Motor neuron (in vitro differentiated cells): ENCODE measurements around the gene CD28. TPM values are rescaled to one million over a fixed set of nuclear protein-coding genes. Genes with fewer than 3 reads are reported as not detected.
A peak's percentile ranks its signal among the peaks of the same experiment; 100 is the strongest.

Source experiments
- ATAC-seq, 8 experiments: fragments of 200-7000 bp; cut with Tn5 transposase; replicated peaks in 6 of 8; 2 replicates each; pipeline ENCODE4 v1.8.0; 2021; ENCODE audit warnings: mild to moderate bottlenecking in 8 of 8, moderate library complexity in 8 of 8
- H3K27ac ChIP-seq, 2 donors: fragments of 250-450 bp; sonication (Bioruptor Pico); 2 replicates each; pipeline ENCODE4 v1.9.0; 2021; ENCODE audit warnings: antibody characterized with exemption in 2 of 2, mild to moderate bottlenecking in 2 of 2, moderate library complexity in 1 of 2
- H3K4me1 ChIP-seq, 2 donors: fragments of 250-450 bp; sonication (Bioruptor Pico); replicated peaks in 1 of 2; 2 replicates each; pipeline ENCODE4 v1.6.1; 2021; ENCODE audit warnings: antibody characterized with exemption in 2 of 2, mild to moderate bottlenecking in 2 of 2, moderate library complexity in 1 of 2
- H3K4me3 ChIP-seq, 5 donors: fragments of 250-450 bp; sonication (Bioruptor Pico); 2 replicates each; pipeline ENCODE4 v1.9.0; 2021; ENCODE audit warnings: antibody characterized with exemption in 5 of 5, mild to moderate bottlenecking in 5 of 5, moderate library complexity in 4 of 5
- WGBS, 10 experiments: fragments of 450-650 bp; shearing (Covaris generic); methylation state at CpG; one replicate each; pipeline ENCODE4 v1.0.0; 2022; 5-methylcytosine and 5-hydroxymethylcytosine counted together
- in situ Hi-C, 9 experiments: fragments of 400-800 bp; cut with MboI; loops; one replicate each; pipeline ENCODE4 v1.15.0; 2021; ENCODE audit warnings: low sequenced_read_pairs in 9 of 9, low pct_unique_long_range_greater_than_20kb in 2 of 9; ENCODE audit not compliant: unreplicated experiment in 9 of 9
- total RNA-seq, 8 experiments: library from RNA; unstranded; fragments of 300-600 nt; gene quantifications; 2 replicates each; pipeline versions ENCODE4 v1.2.3 to v1.2.4, GENCODE V29; 2022

Gene CD28
- total RNA-seq: under 1 TPM in 6 of 8 experiments, not detected in 2; 0.05 to 0.33 (median 0.09) TPM

GRCh38 chr2:203706403-203706802 is at the start of gene CD28:
Gene CD28 (plus strand): TSS chr2:203706639. CDS start chr2:203706697, 58 bp downstream.
- H3K4me1 ChIP-seq: no peaks in the 10 kb centered on the region
- no peak for ATAC-seq
- no peak within 1 kb of the TSS for H3K4me3 ChIP-seq
- H3K27ac ChIP-seq: no peak within 1 kb of the TSS
- in situ Hi-C loops: no loop called here
- WGBS, 10 experiments: 90 to 96% (median 93%) methylated on average over 2 to 8 of the region's 9 CpGs; no CpG with 5 or more reads in 4 of the 10 experiments

- in situ Hi-C loops: loop anchor here in 2 of 9 experiments (10.0 to 25.0 kb wide), 2 partner anchors 172 to 175 kb away; no protein-coding TSS in a partner anchor
- H3K27ac ChIP-seq: no peak overlapping the region
- WGBS, 10 experiments: 57 to 96% (median 86%) methylated on average over 1 to 4 of the region's 4 CpGs
- no peak overlapping the region for H3K4me3 ChIP-seq
- H3K4me1 ChIP-seq: peaks cover 12 to 18% of the 10 kb centered on the region in 2 donors
- no peak for ATAC-seq
Measured at GRCh38 chr2:203659331-203660049, 46.9 kb upstream of the CD28 start.

- Histone ChIP-seq H3K4me1 (peaks cover 12 to 18% of the 10 kb centered on the region in 2 donors), H3K27ac (no peak overlapping the region), H3K4me3 (no peak overlapping the region)
- ATAC-seq: no peak
- in situ Hi-C loops: loop anchor here in 1 of 9 experiments (25.0 kb wide), 1 partner anchor 173 kb away; no protein-coding TSS in a partner anchor
- 77 to 100% (median 93%) methylated on average over 1 to 2 of the region's 2 CpGs; no CpG with 5 or more reads in 3 of the 10 experiments for WGBS, 10 experiments
Measured at GRCh38 chr2:203660465-203660864, 46.0 kb upstream of the CD28 start.

GRCh38 chr2:203661279-203661908 is 45.0 kb upstream of the CD28 start:
- H3K4me1 ChIP-seq: peaks cover 8 to 10% of the 10 kb centered on the region in 2 donors
- in situ Hi-C loops: loop anchor here in 1 of 9 experiments (25.0 kb wide), 1 partner anchor 174 kb away; no protein-coding TSS in a partner anchor
- H3K4me3 ChIP-seq: no peak overlapping the region
- 64 to 100% (median 77%) methylated on average over 1 to 3 of the region's 3 CpGs; no CpG with 5 or more reads in 1 of the 10 experiments for WGBS, 10 experiments
- H3K27ac ChIP-seq: no peak overlapping the region
- ATAC-seq: no peak

- H3K4me3 ChIP-seq: no peak overlapping the region
- in situ Hi-C loops: loop anchor here in 1 of 9 experiments (25.0 kb wide), 1 partner anchor 175 kb away; no protein-coding TSS in a partner anchor
- H3K27ac ChIP-seq: no peak overlapping the region
- no peaks in the 10 kb centered on the region for H3K4me1 ChIP-seq
- 0 to 75% (median 0%) methylated on average over 1 of the region's 1 CpG; no CpG with 5 or more reads in 5 of the 10 experiments for WGBS, 10 experiments
- no peak for ATAC-seq
Measured at GRCh38 chr2:203662487-203662886, 44.0 kb upstream of the CD28 start.

GRCh38 chr2:203662951-203663350 is 43.5 kb upstream of the CD28 start:
- Histone ChIP-seq H3K27ac (no peak overlapping the region), H3K4me1 (no peaks in the 10 kb centered on the region), H3K4me3 (no peak overlapping the region)
- in situ Hi-C loops: loop anchor here in 1 of 9 experiments (25.0 kb wide), 1 partner anchor 176 kb away; no protein-coding TSS in a partner anchor
- ATAC-seq: peak in 2 of 8 experiments; percentile 18 to 23

GRCh38 chr2:203664029-203664755 is 42.2 kb upstream of the CD28 start:
- ATAC-seq: peak in 2 of 8 experiments; percentile 36 to 69
- WGBS, 10 experiments: 20 to 90% (median 60%) methylated on average over 1 to 6 of the region's 7 CpGs; no CpG with 5 or more reads in 2 of the 10 experiments
- Histone ChIP-seq H3K4me3 (no peak overlapping the region), H3K4me1 (no peaks in the 10 kb centered on the region), H3K27ac (no peak overlapping the region)
- in situ Hi-C loops: loop anchor here in 1 of 9 experiments (25.0 kb wide), 1 partner anchor 177 kb away; no protein-coding TSS in a partner anchor

GRCh38 chr2:203667838-203668237 is 38.6 kb upstream of the CD28 start:
- in situ Hi-C loops: loop anchor here in 1 of 9 experiments (25.0 kb wide), 1 partner anchor 181 kb away; no protein-coding TSS in a partner anchor
- no peak for ATAC-seq
- WGBS, 10 experiments: 60 to 100% (median 100%) methylated on average over 1 to 2 of the region's 2 CpGs

GRCh38 chr2:203669820-203670219 is 36.6 kb upstream of the CD28 start:
- no peaks in the 10 kb centered on the region for H3K4me1 ChIP-seq
- in situ Hi-C loops: loop anchor here in 1 of 9 experiments (25.0 kb wide), 1 partner anchor 183 kb away; no protein-coding TSS in a partner anchor
- WGBS, 10 experiments: 0 to 100% (median 64%) methylated on average over 1 to 2 of the region's 2 CpGs; no CpG with 5 or more reads in 2 of the 10 experiments
- ATAC-seq: no peak
- H3K27ac ChIP-seq: no peak overlapping the region
- H3K4me3 ChIP-seq: no peak overlapping the region

More at GRCh38 chr2:203667838-203668237, 38.6 kb upstream of the CD28 start:
- Histone ChIP-seq H3K4me1 (no peaks in the 10 kb centered on the region), H3K27ac (no peak overlapping the region), H3K4me3 (no peak overlapping the region)

- ATAC-seq: no peak
- in situ Hi-C loops: loop anchor here in 1 of 9 experiments (25.0 kb wide), 1 partner anchor 184 kb away; no protein-coding TSS in a partner anchor
- no peaks in the 10 kb centered on the region for H3K4me1 ChIP-seq
- no peak overlapping the region for H3K4me3 ChIP-seq
- H3K27ac ChIP-seq: no peak overlapping the region
Measured at GRCh38 chr2:203670939-203671338, 35.5 kb upstream of the CD28 start.

- in situ Hi-C loops: loop anchor here in 1 of 9 experiments (25.0 kb wide), 1 partner anchor 185 kb away; no protein-coding TSS in a partner anchor
- Histone ChIP-seq H3K4me1 (no peaks in the 10 kb centered on the region), H3K4me3 (no peak overlapping the region), H3K27ac (no peak overlapping the region)
- no peak for ATAC-seq
- WGBS, 10 experiments: 88 to 100% (median 100%) methylated on average over 1 of the region's 1 CpG; no CpG with 5 or more reads in 3 of the 10 experiments
Measured at GRCh38 chr2:203671876-203672275, 34.6 kb upstream of the CD28 start.

GRCh38 chr2:203672856-203673255 is 33.6 kb upstream of the CD28 start:
- no peak overlapping the region for H3K4me3 ChIP-seq
- WGBS, 10 experiments: 63 to 100% (median 87%) methylated on average over 1 to 3 of the region's 3 CpGs
- no peak for ATAC-seq
- in situ Hi-C loops: loop anchor here in 1 of 9 experiments (25.0 kb wide), 1 partner anchor 186 kb away; no protein-coding TSS in a partner anchor
- H3K27ac ChIP-seq: no peak overlapping the region
- no peaks in the 10 kb centered on the region for H3K4me1 ChIP-seq
